HUES64 (cell line): ENCODE results near the gene MYOZ1. TPM values are rescaled to one million over a fixed set of nuclear protein-coding genes. Genes with fewer than 3 reads are reported as not detected.
"Not testable (repeated sequence)": the region's sequence is repeated elsewhere in the genome, so short reads cannot be mapped to it uniquely, and the experiment has no call there.

Experiments
- H3K27ac ChIP-seq: 2 replicates; pipeline ENCODE4 v1.7.0; 2013; ENCODE audit warnings: low read depth, low read length, inconsistent platforms
- H3K27me3 ChIP-seq: 2 replicates; pipeline ENCODE4 v1.6.1; 2013; ENCODE audit warnings: mild to moderate bottlenecking, low read length; ENCODE audit not compliant: insufficient read depth
- H3K36me3 ChIP-seq: 2 replicates; pipeline ENCODE4 v1.6.1; 2013; ENCODE audit warnings: mild to moderate bottlenecking, low read length; ENCODE audit not compliant: insufficient read depth
- H3K4me1 ChIP-seq: 2 replicates; pipeline ENCODE4 v1.6.1; 2013; ENCODE audit warnings: mild to moderate bottlenecking, low read length, moderate library complexity; ENCODE audit not compliant: insufficient read depth
- H3K4me3 ChIP-seq: 2 replicates; pipeline ENCODE4 v1.5.1; 2013; ENCODE audit warnings: mild to moderate bottlenecking, low read length, moderate library complexity
- H3K9ac ChIP-seq: 2 replicates; pipeline ENCODE4 v1.6.1; 2013; ENCODE audit warnings: mild to moderate bottlenecking, low read depth, low read length
- H3K9me3 ChIP-seq: 2 replicates; pipeline ENCODE4 v1.6.1; 2013; ENCODE audit warnings: low read depth, low read length; ENCODE audit not compliant: insufficient read depth
- WGBS: fragments of 150-250, 120-280 bp; methylation state at CpG from one replicate; pipeline ENCODE4 v1.1.7; 2013; ENCODE audit warnings: missing lambda C conversion rate; 5-methylcytosine and 5-hydroxymethylcytosine counted together
- polyA plus RNA-seq, 2 experiments: library from polyadenylated mRNA; stranded (reverse); fragments of 50-300 nt; gene quantifications; one replicate each; pipeline ENCODE4 v1.2.3, GENCODE V29; 2013

MYOZ1 gene, protein sequence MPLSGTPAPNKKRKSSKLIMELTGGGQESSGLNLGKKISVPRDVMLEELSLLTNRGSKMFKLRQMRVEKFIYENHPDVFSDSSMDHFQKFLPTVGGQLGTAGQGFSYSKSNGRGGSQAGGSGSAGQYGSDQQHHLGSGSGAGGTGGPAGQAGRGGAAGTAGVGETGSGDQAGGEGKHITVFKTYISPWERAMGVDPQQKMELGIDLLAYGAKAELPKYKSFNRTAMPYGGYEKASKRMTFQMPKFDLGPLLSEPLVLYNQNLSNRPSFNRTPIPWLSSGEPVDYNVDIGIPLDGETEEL
- polyA plus RNA-seq (2013, experiment 1 of 2): 0.60 TPM
- polyA plus RNA-seq (2013, experiment 2 of 2): 0.89 TPM

DNA sequence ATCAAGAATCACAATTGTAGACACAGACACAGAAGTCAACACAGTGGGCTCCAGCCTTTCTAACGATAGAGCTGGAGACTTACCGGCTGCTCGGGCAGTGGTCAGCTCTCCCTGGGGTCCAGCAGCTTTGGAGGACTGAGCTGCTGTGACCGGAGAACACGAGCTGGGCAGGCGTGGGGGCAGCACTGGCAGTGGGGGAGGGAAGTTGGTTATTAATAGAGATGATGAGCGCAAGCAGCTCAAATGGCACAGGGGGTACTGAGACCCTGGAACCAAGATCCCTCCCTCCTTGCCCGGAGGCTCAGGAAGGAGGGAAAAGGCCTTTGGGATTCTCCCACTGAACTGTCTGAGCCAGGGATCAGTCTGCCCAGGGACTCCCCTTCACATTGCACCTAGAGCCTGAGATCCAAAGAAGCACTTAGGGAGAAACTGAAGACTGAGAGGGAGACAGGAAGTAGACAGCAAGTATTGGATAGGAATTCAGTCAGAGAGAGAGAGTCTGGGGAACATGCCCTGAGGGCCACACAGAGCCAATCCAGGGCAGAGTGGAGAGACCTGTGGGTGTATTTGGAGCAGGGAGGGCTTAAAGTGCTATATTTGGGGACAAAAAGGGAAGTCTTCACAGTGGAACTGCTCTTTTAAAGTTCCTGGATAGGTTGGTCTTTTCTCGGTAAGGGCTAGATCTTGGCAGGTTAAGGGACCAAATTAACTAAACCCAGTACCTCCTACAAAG lies at the start of gene MYOZ1:
Gene MYOZ1 (minus strand): TSS at position 147 of the 733 bp plus-strand sequence. CDS start 1,457 bp downstream, outside the sequence.
- Histone ChIP-seq H3K27me3 (no peaks in the 10 kb centered on the region), H3K36me3 (no peaks in the 10 kb centered on the region), H3K4me1 (no peaks in the 10 kb centered on the region), H3K9me3 (no peaks in the 10 kb centered on the region), H3K27ac (no peak within 1 kb of the TSS), H3K9ac (no peak within 1 kb of the TSS), H3K4me3 (no peak within 1 kb of the TSS)
- WGBS: 90% methylated on average over 9 of the region's 9 CpGs

DNA sequence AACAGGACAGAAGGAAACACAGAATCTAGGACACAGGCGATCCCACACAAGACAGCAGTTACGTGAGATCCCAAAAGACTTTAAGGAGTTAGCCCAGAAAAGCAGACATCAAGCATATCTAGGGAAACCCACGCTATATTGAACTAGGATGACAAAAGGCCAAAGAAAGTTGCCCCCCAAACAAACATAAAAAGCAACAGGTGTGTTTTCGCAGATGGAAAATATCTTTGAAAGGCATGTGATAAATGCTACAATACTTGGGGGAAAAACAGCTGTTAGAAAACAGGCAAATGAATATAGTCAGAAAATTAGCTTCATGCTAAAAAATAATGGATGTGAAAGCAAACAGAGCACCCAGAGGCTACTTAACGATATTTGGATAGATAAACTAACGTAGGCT lies 49.5 kb upstream of the MYOZ1 start:
- not testable (repeated sequence) for H3K27ac ChIP-seq, H3K4me1 ChIP-seq, H3K4me3 ChIP-seq, H3K9me3 ChIP-seq, H3K36me3 ChIP-seq, H3K27me3 ChIP-seq, H3K9ac ChIP-seq
- 96% methylated on average over 4 of the region's 6 CpGs for WGBS

DNA sequence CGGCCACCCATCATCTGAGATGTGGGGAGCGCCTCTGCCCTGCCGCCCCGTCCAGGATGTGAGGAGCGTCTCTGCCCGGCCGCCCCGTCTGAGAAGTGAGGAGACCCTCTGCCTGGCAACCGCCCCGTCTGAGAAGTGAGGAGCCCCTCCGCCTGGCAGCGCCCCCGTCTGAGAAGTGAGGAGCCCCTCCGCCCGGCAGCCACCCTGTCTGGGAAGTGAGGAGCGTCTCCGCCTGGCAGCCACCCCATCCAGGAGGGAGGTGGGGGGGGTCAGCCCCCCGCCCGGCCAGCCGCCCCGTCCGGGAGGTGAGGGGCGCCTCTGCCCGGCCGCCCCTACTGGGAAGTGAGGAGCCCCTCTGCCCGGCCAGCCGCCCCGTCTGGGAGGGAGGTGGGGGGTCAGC lies 48.3 kb upstream of the MYOZ1 start:
- not testable (repeated sequence) for H3K4me3 ChIP-seq, H3K27me3 ChIP-seq, H3K36me3 ChIP-seq, H3K9me3 ChIP-seq, H3K27ac ChIP-seq, H3K4me1 ChIP-seq, H3K9ac ChIP-seq
- WGBS: 97% methylated on average over 22 of the region's 28 CpGs

DNA sequence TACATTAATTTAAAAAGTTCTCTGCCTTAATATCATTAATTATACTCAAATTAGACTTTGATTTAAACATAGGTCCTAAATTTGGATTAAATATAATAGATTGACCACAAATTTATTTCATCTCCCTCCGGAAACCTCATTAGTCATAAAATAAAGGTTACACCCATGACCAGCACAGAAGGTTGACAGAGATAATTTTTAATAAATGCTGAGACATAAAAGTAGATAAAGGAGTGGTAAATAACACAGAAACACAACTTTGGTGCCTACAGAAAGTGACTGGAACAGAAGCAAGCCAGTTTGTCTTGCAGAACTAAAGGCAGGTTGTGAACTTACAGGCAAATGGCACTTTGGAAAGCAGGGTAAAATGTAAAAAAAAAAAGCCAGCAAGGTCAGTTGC lies 46.4 kb upstream of the MYOZ1 start:
- not testable (repeated sequence) for H3K27me3 ChIP-seq, H3K4me3 ChIP-seq, H3K4me1 ChIP-seq, H3K9ac ChIP-seq, H3K9me3 ChIP-seq, H3K36me3 ChIP-seq, H3K27ac ChIP-seq
- no CpG with 5 or more reads among the region's 1 CpG for WGBS

DNA sequence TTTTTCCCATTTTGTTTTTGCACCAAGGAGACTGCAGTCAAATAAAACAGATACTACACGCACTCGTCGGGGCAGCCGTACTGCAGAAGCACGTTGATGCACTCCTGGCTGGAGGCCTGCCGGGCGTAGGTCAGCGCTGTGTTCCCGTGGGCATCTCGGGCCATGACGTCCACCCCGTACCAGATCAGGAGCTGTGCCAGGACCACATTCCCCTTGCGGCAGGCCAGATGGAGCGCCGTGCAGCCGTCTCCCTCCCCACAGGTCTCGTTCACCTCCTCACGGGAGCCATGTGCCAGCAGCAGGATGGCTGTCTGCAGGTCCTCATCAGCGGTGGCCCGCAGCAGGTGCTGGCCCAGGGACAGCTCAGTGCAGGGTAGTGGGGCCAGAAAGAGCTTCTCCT lies 33.3 kb upstream of the MYOZ1 start:
- not testable (repeated sequence) for H3K9ac ChIP-seq, H3K4me1 ChIP-seq, H3K36me3 ChIP-seq, H3K4me3 ChIP-seq, H3K27ac ChIP-seq, H3K9me3 ChIP-seq, H3K27me3 ChIP-seq
- WGBS: 95% methylated on average over 6 of the region's 20 CpGs

DNA sequence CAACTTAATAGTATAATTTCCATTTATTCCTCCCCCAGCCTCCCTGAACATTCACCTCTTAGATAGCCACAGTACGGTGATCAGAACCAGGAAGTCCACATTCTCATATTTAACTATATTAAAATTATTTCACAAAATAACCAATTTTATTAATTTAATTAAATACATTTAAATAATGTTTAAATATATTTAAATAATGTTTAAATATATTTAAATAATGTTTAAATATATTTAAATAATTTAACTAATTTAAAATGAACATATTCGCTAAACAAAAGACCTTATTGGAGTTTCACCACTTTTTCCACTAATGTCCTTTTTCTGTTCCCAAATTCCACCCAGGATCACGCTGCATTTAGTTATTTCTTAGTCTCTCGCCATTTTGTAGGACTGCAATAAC lies 27.1 kb upstream of the MYOZ1 start:
- H3K36me3 ChIP-seq, H3K9ac ChIP-seq, H3K9me3 ChIP-seq, H3K27me3 ChIP-seq, H3K27ac ChIP-seq, H3K4me1 ChIP-seq, H3K4me3 ChIP-seq: not testable (repeated sequence)
- WGBS: no CpG with 5 or more reads among the region's 4 CpGs

DNA sequence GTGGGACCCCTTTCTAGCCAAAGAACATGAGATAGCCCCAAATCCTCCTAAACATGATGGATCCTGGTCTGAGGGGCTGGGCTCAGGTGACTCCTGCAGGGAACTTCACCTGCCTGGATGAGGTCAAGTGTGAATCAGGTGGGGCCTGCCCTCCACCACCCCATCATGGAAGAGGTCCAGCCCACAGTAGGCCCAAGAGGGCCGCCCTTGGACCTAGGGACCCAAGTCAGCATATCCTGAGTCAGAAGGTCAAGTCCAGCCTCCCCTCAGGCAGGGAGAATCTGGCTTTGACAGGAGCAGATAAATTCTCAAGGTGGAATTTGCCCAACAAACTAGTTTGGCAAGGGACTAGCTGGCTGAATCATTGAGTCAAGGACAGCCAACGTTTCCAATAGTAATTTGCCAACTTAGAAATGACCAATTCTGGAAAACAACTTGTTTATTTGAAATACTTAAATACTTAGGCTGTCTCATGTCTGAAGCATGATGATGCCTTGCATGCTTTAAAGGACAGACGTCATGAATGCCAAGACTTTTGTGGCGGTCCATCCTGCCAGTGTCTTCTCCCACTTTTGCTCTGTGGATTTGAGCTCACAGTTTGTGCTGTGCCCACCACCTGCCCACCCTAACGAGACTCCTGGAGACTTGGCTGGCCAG lies 25.0 kb upstream of the MYOZ1 start:
- not testable (repeated sequence) for H3K27me3 ChIP-seq, H3K27ac ChIP-seq, H3K9me3 ChIP-seq, H3K9ac ChIP-seq, H3K4me1 ChIP-seq, H3K4me3 ChIP-seq, H3K36me3 ChIP-seq
- 91% methylated on average over 3 of the region's 5 CpGs for WGBS

DNA sequence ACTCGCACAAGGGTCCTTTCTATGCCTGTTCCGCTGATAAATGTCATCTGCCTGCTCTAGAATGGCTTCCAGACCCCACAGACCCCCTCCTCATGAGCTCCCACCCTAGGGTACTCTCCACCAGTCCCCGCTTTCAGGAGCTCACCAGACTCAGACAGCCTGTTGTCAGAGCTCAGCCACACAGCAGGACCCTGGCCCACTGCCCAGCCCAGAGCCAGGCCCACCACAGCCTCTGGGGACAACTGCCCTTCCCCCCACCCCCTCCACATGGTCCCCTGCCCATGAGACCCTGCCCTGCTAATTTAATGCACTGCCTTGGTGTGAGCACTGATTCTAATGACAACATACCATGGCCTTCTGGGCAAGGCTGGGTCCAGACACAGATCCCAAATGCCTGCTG lies 24.3 kb upstream of the MYOZ1 start:
- H3K4me1 ChIP-seq, H3K4me3 ChIP-seq, H3K36me3 ChIP-seq, H3K9me3 ChIP-seq, H3K27me3 ChIP-seq, H3K9ac ChIP-seq, H3K27ac ChIP-seq: not testable (repeated sequence)
- 94% methylated on average over 3 of the region's 3 CpGs for WGBS

DNA sequence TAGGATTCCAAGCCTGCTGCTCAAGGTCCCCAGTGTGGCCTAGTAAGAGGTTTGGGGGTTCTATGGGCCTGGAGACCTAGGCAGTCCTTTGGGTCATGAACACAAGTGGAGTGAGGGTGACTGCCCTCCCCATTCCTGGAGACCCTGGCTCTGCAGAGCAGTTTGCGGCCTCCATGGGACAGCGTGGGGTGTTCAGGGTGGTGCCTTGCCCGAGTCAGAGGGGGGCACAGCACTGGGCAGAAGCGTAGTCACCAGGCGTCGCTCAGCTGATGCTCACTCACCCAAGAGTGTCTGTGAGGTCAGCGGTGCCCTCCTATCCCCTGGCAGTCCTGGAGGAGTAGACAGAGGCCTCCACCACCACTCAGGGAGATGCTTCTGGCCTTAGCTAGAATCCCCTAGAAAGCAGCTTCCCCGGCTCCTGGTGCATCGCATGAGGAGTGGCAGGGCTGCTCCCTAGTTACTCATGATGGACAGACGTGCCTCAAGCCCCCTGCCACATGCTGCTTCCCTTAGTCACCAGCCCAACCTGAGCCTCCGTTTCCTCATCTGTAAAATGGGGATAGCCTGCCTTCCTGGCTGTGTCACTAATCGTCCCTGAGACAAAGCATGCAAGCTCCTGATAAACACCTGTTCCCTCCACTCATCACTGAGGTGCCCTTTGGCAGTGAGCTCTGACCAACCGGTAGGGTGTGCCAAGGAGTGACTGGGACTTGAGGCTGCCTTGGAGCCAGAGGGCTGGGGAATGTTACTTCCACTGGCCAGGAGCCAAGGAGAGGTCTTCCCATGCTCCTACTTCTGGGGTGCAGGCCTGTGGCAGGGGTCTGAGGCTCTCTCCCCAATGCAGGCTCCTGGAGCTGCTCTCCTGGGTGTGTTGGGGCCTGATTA lies 23.1 kb upstream of the MYOZ1 start:
- H3K9ac ChIP-seq, H3K4me3 ChIP-seq, H3K4me1 ChIP-seq, H3K9me3 ChIP-seq, H3K36me3 ChIP-seq, H3K27ac ChIP-seq, H3K27me3 ChIP-seq: not testable (repeated sequence)
- WGBS: 93% methylated on average over 13 of the region's 13 CpGs

DNA sequence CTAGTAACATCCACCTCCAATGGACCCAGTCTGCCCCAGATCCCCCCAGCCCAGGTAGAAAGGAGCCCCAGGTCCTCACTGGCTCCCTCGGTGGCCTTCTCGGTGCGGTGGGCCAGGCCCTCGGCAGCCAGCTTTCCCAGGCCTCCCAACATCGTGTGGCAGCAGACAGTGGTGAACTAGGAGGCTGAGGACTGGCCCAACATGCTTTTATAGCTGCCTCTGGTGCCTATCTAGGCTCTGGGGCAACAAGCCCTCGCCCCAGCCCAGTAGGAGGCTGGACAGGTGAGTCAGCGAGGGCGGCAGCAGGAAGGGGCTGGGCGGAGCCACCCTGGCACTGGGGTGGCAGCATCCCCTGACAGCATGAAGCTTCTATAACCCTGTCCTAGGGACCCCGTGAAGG lies 22.3 kb upstream of the MYOZ1 start:
- not testable (repeated sequence) for H3K27ac ChIP-seq, H3K4me1 ChIP-seq, H3K36me3 ChIP-seq, H3K9me3 ChIP-seq, H3K4me3 ChIP-seq, H3K27me3 ChIP-seq, H3K9ac ChIP-seq
- WGBS: 88% methylated on average over 10 of the region's 10 CpGs

DNA sequence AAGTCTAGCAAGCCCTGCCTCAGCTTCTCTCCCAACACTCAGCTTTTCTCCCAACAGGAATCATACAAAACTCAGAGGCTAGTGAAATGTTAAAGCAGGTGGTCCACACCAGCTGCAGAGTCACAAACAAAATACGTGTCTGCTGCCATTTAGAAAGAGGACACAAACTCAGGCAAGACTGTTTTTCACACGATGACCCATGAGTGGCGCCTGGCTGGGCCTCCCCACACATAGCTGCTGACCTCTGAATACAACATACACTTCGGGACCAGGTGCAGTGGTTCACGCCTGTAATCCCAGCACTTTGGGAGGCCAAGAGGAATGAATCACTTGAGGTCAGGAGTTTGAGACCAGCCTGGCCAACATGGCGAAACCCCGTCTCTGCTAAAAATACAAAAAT lies 21.4 kb upstream of the MYOZ1 start:
- not testable (repeated sequence) for H3K9ac ChIP-seq, H3K4me3 ChIP-seq, H3K9me3 ChIP-seq, H3K27ac ChIP-seq, H3K4me1 ChIP-seq, H3K27me3 ChIP-seq, H3K36me3 ChIP-seq
- 93% methylated on average over 7 of the region's 7 CpGs for WGBS
